ENCODE data around the gene RASL11B.

The RASL11B gene

DNA sequence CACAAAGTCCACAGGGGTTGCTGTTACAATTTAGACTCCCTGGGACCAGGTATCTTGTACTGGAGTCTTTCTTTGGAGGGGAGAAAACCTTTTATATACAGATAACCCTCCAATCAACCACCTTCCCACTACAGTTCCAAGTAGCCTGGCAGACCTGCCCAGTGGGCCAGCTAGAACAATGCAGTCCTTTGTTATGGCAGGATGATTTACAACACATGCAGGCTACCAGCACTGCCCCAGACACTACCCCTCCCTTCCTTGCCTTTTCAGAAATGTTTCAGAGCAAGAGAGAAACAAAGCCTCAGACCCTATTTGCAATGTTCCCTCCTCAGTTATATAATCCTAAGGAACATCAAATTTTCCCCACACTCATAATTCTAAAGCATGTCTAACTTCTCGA is 11.1 kb downstream of the RASL11B start:
- no peak overlapping the region for H3K4me3 ChIP-seq (ENCODE audit: low read depth, low read length)
- TF ChIP-seq, protein P1, sequence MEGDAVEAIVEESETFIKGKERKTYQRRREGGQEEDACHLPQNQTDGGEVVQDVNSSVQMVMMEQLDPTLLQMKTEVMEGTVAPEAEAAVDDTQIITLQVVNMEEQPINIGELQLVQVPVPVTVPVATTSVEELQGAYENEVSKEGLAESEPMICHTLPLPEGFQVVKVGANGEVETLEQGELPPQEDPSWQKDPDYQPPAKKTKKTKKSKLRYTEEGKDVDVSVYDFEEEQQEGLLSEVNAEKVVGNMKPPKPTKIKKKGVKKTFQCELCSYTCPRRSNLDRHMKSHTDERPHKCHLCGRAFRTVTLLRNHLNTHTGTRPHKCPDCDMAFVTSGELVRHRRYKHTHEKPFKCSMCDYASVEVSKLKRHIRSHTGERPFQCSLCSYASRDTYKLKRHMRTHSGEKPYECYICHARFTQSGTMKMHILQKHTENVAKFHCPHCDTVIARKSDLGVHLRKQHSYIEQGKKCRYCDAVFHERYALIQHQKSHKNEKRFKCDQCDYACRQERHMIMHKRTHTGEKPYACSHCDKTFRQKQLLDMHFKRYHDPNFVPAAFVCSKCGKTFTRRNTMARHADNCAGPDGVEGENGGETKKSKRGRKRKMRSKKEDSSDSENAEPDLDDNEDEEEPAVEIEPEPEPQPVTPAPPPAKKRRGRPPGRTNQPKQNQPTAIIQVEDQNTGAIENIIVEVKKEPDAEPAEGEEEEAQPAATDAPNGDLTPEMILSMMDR (IDR thresholded peaks at IDR 0.05; ENCODE audit: borderline replicate concordance, insufficient read depth, low read depth, low read length): no peak

DNA sequence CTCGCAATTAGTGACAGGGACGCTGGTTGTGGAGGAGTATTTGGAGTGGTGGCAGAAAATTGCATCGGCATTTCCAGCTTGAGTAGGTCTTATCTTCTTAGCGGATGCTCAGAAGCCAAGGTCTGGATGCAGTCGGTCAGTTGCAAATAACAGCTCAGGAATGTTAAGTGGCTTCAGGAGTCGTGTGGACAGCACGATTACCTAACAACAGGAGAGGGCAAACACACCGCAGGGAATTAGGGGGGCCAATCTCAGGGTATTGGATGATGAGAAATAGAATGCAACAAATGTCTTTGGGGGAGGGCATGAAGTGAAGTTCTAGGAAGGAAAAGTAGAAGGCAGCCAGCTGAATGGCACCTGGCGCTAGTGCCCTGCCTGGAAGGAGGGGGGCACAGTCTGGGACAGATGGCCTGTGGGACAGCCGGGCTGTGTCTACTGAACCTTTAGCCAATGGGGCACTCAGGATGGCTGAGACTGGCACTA is 11.8 kb downstream of the RASL11B start:
- TF ChIP-seq, protein P1 (IDR thresholded peaks at IDR 0.05; ENCODE audit: borderline replicate concordance, insufficient read depth, low read depth, low read length): no peak
- H3K4me3 ChIP-seq (ENCODE audit: low read depth, low read length): no peak overlapping the region

DNA sequence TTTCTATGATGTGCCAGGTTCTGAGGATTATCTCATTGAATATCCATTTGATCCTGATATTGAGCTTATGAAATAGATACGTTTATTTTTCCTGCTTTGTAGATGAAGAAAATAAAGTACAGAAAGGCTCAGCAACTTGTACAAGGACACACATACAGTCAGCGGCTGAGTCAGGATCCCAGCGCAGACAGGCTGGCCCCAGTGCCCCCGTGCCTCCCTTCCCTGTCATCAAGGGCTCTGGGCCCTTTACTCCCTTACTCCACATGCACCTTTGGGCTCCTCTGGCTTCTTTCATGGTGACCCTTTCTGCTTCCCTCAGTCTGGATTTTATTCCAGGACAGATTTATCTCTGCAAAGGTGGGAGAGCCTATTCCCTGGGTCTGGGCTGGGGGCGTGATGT is 12.8 kb downstream of the RASL11B start:
- no peak overlapping the region for H3K4me3 ChIP-seq (ENCODE audit: low read depth, low read length)

DNA sequence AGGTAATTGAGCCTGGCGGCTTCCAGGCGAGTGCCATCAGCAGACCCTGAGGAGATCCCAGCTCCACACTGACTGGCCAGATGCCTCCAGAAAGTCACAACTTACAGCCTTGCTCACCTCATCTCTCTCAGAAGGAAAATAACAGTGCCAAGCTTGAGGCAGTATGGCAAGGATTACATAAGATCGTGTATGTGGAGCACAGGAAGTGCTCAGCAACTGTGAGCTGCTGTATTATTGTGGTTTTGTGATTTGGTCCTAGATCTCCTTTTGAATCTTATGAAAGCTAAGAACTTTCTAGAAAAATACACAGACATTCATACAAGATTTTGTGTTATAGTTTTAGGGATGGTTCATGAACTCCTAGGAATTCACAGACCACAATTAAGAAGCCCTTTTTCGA is 14.0 kb downstream of the RASL11B start:
- TF ChIP-seq, protein P1 (IDR thresholded peaks at IDR 0.05; ENCODE audit: borderline replicate concordance, insufficient read depth, low read depth, low read length): no peak
- H3K4me3 ChIP-seq (ENCODE audit: low read depth, low read length): no peak overlapping the region

More for the DNA sequence above, 12.8 kb downstream of the RASL11B start:
- TF ChIP-seq, protein P1 (IDR thresholded peaks at IDR 0.05; ENCODE audit: borderline replicate concordance, insufficient read depth, low read depth, low read length): no peak

DNA sequence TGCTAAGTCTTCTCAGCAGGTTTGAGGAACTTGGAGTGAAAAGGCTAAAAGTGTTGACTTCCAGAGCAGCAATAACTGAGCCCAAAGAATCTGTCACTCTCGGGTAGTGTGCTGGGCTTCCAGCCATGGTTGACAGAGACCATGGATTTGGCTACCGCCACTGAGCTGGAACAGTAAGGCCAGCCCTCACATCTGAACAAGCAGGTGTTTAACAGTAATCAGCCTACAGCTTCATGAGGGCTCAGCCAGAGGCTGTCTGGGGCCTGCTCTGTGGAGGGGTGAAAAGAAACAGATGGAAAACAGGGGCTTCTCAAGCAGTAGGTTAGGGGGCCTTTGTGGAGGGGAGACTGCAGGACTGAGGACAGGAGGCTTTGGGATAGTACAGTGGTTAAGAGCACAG is 14.9 kb downstream of the RASL11B start:
- TF ChIP-seq, protein P1 (IDR thresholded peaks at IDR 0.05; ENCODE audit: borderline replicate concordance, insufficient read depth, low read depth, low read length): no peak
- no peak overlapping the region for H3K4me3 ChIP-seq (ENCODE audit: low read depth, low read length)

DNA sequence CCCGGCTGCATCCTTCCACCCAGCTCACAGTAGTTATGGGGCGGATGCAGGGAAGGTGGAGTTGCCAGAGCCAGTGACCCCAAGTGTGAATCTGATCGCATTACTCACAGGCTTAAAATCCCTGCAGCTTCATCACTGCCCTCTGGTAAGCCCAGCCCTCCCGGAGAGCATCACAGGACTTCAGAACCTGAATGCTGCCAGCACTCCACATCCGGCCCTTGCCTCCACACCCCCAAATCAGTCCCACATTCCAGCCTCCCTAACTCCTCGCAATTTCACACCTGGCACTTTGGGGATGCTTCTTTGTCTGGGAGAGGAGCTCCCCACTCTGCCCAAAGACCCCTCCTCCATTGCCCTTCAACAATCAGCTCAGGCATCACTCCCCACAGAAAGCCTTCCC is 15.6 kb downstream of the RASL11B start:
- H3K4me3 ChIP-seq (ENCODE audit: low read depth, low read length): no peak overlapping the region
- TF ChIP-seq, protein P1 (IDR thresholded peaks at IDR 0.05; ENCODE audit: borderline replicate concordance, insufficient read depth, low read depth, low read length): no peak

DNA sequence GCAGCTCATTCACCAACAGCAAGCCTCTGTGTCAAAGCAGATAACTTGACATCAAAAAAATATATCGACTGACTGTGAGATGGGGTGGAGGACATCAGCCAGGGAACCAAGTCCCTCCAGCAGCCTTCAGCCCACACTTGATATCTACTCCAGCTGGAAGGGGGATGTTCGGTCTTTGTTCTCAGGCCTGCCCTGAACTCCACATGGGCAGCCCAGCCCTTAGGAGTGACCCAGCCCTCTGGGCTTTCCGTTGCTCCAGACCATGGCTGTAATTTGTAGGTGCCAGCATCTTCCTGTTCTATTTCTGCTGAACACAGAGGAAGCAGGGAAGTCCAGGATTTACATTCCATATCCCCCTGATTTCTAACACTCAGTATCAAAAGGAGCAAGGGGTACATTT is 17.4 kb downstream of the RASL11B start:
- TF ChIP-seq, protein P1 (IDR thresholded peaks at IDR 0.05; ENCODE audit: borderline replicate concordance, insufficient read depth, low read depth, low read length): no peak
- H3K4me3 ChIP-seq (ENCODE audit: low read depth, low read length): no peak overlapping the region

Measured in GM12875 (cell line).